Uterus (tissue), 2 donors: ENCODE data around the gene CD99.
"Not testable (repeated sequence)": the region's sequence is repeated elsewhere in the genome, so short reads cannot be mapped to it uniquely, and the experiment has no call there.

Experiments
- POLR2A ChIP-seq, 2 donors: fragments of 450-650 bp; IDR thresholded peaks; one replicate each; pipeline ENCODE4 v1.6.1; 2016; ENCODE audit warnings: antibody characterized with exemption in 2 of 2, mild to moderate bottlenecking in 1 of 2, moderate library complexity in 1 of 2
- TF ChIP-seq, protein P1 (sequence below), 4 experiments: fragments of 200-600 bp in 2 of 4; fragments of 450-650 bp in 2 of 4; sonication (generic) in 2 of 4; IDR thresholded peaks; one replicate each; pipeline ENCODE4 v1.5.1; 2016 to 2019; ENCODE audit warnings: antibody characterized with exemption in 4 of 4, mild to moderate bottlenecking in 2 of 4, moderate library complexity in 1 of 4

DNA sequence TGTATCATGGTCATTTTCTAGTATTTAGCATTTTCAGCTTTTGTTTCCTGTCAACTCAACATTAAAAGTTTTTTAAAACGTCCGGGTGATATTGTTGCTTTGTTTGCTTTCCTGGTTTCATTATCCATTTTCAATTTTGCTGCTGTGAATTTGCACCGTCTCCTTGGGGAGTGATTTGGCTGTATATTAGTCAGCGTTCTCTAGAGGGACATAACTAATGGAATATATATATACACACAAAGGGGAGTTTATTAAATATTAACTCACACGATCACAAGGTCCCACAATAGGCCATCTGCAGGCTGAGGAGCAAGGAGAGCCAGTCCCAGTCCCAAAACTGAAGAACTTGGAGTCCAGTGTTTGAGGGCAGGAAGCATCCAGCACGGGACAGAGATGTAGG, 55.2 kb downstream of the CD99 start:
- TF ChIP-seq, protein P1, sequence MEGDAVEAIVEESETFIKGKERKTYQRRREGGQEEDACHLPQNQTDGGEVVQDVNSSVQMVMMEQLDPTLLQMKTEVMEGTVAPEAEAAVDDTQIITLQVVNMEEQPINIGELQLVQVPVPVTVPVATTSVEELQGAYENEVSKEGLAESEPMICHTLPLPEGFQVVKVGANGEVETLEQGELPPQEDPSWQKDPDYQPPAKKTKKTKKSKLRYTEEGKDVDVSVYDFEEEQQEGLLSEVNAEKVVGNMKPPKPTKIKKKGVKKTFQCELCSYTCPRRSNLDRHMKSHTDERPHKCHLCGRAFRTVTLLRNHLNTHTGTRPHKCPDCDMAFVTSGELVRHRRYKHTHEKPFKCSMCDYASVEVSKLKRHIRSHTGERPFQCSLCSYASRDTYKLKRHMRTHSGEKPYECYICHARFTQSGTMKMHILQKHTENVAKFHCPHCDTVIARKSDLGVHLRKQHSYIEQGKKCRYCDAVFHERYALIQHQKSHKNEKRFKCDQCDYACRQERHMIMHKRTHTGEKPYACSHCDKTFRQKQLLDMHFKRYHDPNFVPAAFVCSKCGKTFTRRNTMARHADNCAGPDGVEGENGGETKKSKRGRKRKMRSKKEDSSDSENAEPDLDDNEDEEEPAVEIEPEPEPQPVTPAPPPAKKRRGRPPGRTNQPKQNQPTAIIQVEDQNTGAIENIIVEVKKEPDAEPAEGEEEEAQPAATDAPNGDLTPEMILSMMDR (IDR thresholded peaks at IDR 0.05), result not testable (repeated sequence)
- TF ChIP-seq POLR2A (IDR thresholded peaks at IDR 0.05), result not testable (repeated sequence)
